Brain microvascular endothelial cell (primary cell): ENCODE measurements around the gene ALOX12.
"Not testable (repeated sequence)": the region's sequence is repeated elsewhere in the genome, so short reads cannot be mapped to it uniquely, and the experiment has no call there.

Source experiments
- DNase-seq: peaks from one replicate; pipeline ENCODE4 v3.0.0-alpha.2; 2020
- H3K27ac ChIP-seq: fragments of 250-450 bp; sonication (Bioruptor Pico); 2 replicates; pipeline ENCODE4 v1.5.1; 2020; ENCODE audit warnings: mild to moderate bottlenecking, moderate library complexity
- H3K27me3 ChIP-seq: fragments of 250-450 bp; sonication (Bioruptor Pico); replicated peaks from 2 replicates; pipeline ENCODE4 v1.5.1; 2020; ENCODE audit warnings: mild to moderate bottlenecking
- H3K36me3 ChIP-seq: fragments of 250-450 bp; sonication (Bioruptor Pico); replicated peaks from 2 replicates; pipeline ENCODE4 v1.5.1; 2020; ENCODE audit warnings: mild to moderate bottlenecking
- H3K4me3 ChIP-seq: 2 replicates; pipeline ENCODE4 v1.5.1; 2011; ENCODE audit warnings: low read depth, mild to moderate bottlenecking, control low read depth, low read length, moderate library complexity
- CTCF ChIP-seq: IDR thresholded peaks from 2 replicates; pipeline ENCODE4 v1.5.1; 2011; ENCODE audit warnings: low read depth, mild to moderate bottlenecking, moderate library complexity, low read length, control low read depth, inconsistent platforms; ENCODE audit errors: missing control alignments
- in situ Hi-C: cut with HindIII; loops from 2 replicates; pipeline ENCODE4 v1.10.0; 2017; ENCODE audit warnings: low sequenced_read_pairs, low pct_ligation_motif_present

ALOX12 gene

GRCh38 chr17:6986676-6987075 lies 9.2 kb upstream of the ALOX12 start:
- in situ Hi-C loops: no loop called here
- DNase-seq: no peak
- H3K36me3 ChIP-seq: no peaks in the 10 kb centered on the region
- H3K27me3 ChIP-seq: no peaks in the 10 kb centered on the region
- no peak overlapping the region for H3K4me3 ChIP-seq
- H3K27ac ChIP-seq: no peak overlapping the region
- no peak for TF ChIP-seq CTCF

- TF ChIP-seq CTCF: no peak
- Histone ChIP-seq H3K27me3 (no peaks in the 10 kb centered on the region), H3K36me3 (no peaks in the 10 kb centered on the region), H3K4me3 (no peak overlapping the region), H3K27ac (no peak overlapping the region)
- in situ Hi-C loops: no loop called here
- DNase-seq: no peak
Measured at GRCh38 chr17:6989779-6990178, 6.1 kb upstream of the ALOX12 start.

GRCh38 chr17:6993613-6994056 lies 2.2 kb upstream of the ALOX12 start:
- DNase-seq, H3K27ac ChIP-seq: not testable (repeated sequence)

GRCh38 chr17:6994118-6994598 lies 1.7 kb upstream of the ALOX12 start:
- H3K36me3 ChIP-seq: peaks cover 10% of the 10 kb centered on the region
- no peak for DNase-seq
- in situ Hi-C loops: no loop called here
- H3K27ac ChIP-seq: no peak overlapping the region
- no peaks in the 10 kb centered on the region for H3K27me3 ChIP-seq
- no peak for TF ChIP-seq CTCF
- H3K4me3 ChIP-seq: no peak overlapping the region

More at GRCh38 chr17:6993613-6994056, 2.2 kb upstream of the ALOX12 start:
- H3K27me3 ChIP-seq, H3K36me3 ChIP-seq, H3K4me3 ChIP-seq, in situ Hi-C loops: not testable (repeated sequence)

- H3K36me3 ChIP-seq: peaks cover 11% of the 10 kb centered on the region
- H3K4me3 ChIP-seq: no peak overlapping the region
- no peak overlapping the region for H3K27ac ChIP-seq
- in situ Hi-C loops: no loop called here
- no peaks in the 10 kb centered on the region for H3K27me3 ChIP-seq
- no peak for TF ChIP-seq CTCF
- no peak for DNase-seq
Measured at GRCh38 chr17:6994666-6995256, 1.1 kb upstream of the ALOX12 start.

- DNase-seq: no peak
- in situ Hi-C loops: no loop called here
- Histone ChIP-seq H3K27ac (no peak overlapping the region), H3K4me3 (no peak overlapping the region), H3K27me3 (no peaks in the 10 kb centered on the region), H3K36me3 (peaks cover 14% of the 10 kb centered on the region)
- TF ChIP-seq CTCF: no peak
Measured at GRCh38 chr17:6996256-6997011, 585 bp downstream of the ALOX12 start.
